HCT116 (cell line): ENCODE measurements around the gene ATP1A1.

Source experiments
- EZH2phosphoT487 ChIP-seq: fragments of 200-600 bp; IDR thresholded peaks from 2 replicates; pipeline ENCODE4 v1.6.1; 2018; ENCODE audit warnings: antibody characterized with exemption, borderline replicate concordance
- TCF7L2 ChIP-seq: IDR thresholded peaks from 2 replicates; pipeline ENCODE4 v1.7.0; 2011; ENCODE audit warnings: borderline replicate concordance, inconsistent platforms; ENCODE audit not compliant: insufficient read depth, insufficient read length; ENCODE audit errors: extremely low read depth

DNA sequence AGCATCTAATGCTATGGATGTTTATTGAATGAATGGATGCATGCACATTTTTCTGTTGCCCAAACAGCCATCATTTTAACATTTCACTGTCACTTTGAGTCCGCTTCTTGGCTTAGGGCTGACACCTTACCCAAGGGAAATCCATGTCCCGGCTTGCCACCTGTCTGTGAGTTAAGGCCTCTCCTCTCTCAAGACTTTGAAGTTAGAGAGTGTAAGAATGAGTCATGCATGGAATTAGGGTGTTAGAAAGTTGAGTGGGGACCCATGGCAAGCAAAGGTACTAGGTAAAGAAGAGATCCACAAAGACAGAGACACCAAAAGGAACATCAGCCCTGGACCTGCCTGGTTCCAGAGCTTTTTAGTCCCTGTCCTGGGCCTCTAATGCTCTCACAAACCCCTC, 35.1 kb downstream of the ATP1A1 start:
- no peak for TF ChIP-seq EZH2phosphoT487
- no peak for TF ChIP-seq TCF7L2
